GM21737 (cell line): ENCODE data around the gene EFNB3.
A peak's percentile ranks its signal among the peaks of the same experiment; 100 is the strongest.

Experiments used
- ATAC-seq: cut with Tn5 transposase; IDR thresholded peaks from one replicate; pipeline ENCODE4 v1.9.1; 2021; ENCODE audit warnings: mild to moderate bottlenecking, moderate library complexity; ENCODE audit not compliant: unreplicated experiment

The EFNB3 gene

GRCh38 chr17:7704601-7705268 lies at the start of gene EFNB3:
Gene EFNB3, plus strand, starts transcription at chr17:7705202. Its CDS starts 397 bp downstream, at chr17:7705599.
- ATAC-seq, result no peak

- no peak for ATAC-seq
Observed at GRCh38 chr17:7655541-7655840, 49.5 kb upstream of the EFNB3 start.

- ATAC-seq, result no peak
Observed at GRCh38 chr17:7656958-7657609, 47.9 kb upstream of the EFNB3 start.

- no peak for ATAC-seq
Observed at GRCh38 chr17:7667656-7668406, 37.2 kb upstream of the EFNB3 start.

GRCh38 chr17:7668482-7668881 lies 36.5 kb upstream of the EFNB3 start:
- ATAC-seq, result no peak

- no peak for ATAC-seq
Observed at GRCh38 chr17:7673239-7673638, 31.8 kb upstream of the EFNB3 start.

- no peak for ATAC-seq
Observed at GRCh38 chr17:7674934-7675333, 30.1 kb upstream of the EFNB3 start.

- ATAC-seq, result no peak
Observed at GRCh38 chr17:7676533-7676932, 28.5 kb upstream of the EFNB3 start.

GRCh38 chr17:7677388-7678067 lies 27.5 kb upstream of the EFNB3 start:
- no peak for ATAC-seq

GRCh38 chr17:7684851-7685532 lies 20.0 kb upstream of the EFNB3 start:
- no peak for ATAC-seq

- peak; percentile 40 for ATAC-seq
Observed at GRCh38 chr17:7685533-7686221, 19.3 kb upstream of the EFNB3 start.

- peak; percentile 42 for ATAC-seq
Observed at GRCh38 chr17:7686222-7687071, 18.6 kb upstream of the EFNB3 start.

- ATAC-seq, result peak; percentile 32
Observed at GRCh38 chr17:7687072-7687907, 17.7 kb upstream of the EFNB3 start, which contains the start of gene TP53. Gene TP53, minus strand, starts transcription at chr17:7687490. Its CDS starts 10,896 bp downstream, at chr17:7676594.

- peak; percentile 69 for ATAC-seq
Observed at GRCh38 chr17:7687908-7688807, 16.8 kb upstream of the EFNB3 start, which contains the start of gene WRAP53. Gene WRAP53, plus strand, starts transcription at chr17:7688477. Its CDS starts 172 bp downstream, at chr17:7688649.

GRCh38 chr17:7688808-7689316 lies 16.1 kb upstream of the EFNB3 start:
- no peak for ATAC-seq

GRCh38 chr17:7695586-7695985 lies 9.4 kb upstream of the EFNB3 start:
- no peak for ATAC-seq
